IMR-90 (cell line): Measurements from ENCODE around the gene TIMM13. TPM values are rescaled to one million over a fixed set of nuclear protein-coding genes. Genes with fewer than 3 reads are reported as not detected.

Experiments
- ATAC-seq: fragments of 200-7000 bp; cut with Tn5 transposase; 2 replicates; pipeline ENCODE4 v1.9.1; 2020; ENCODE audit warnings: low read depth, mild to moderate bottlenecking, moderate library complexity
- Bru-seq: library from RNA; stranded (reverse); fragments of 400-500 nt; gene quantifications from one replicate; lab custom pipeline; 2021; lab: Mats Ljungman, UMichigan
- BruChase-seq, 2 experiments: library from RNA; stranded (reverse); fragments of 400-500 nt; gene quantifications; one replicate each; lab custom pipeline; 2021; lab: Mats Ljungman, UMichigan
- BruUV-seq: library from RNA; stranded (reverse); fragments of 400-500 nt; replicated peaks from 2 replicates; lab custom pipeline; 2021; lab: Mats Ljungman, UMichigan
- CTCF ChIA-PET: fragments of 300-600 bp; formaldehyde crosslinking; extraction: SDS; loops from one replicate; lab custom pipeline; 2021; ENCODE audit warnings: antibody characterized with exemption; lab: Yijun Ruan, JAX
- POLR2A ChIA-PET: fragments of 300-600 bp; sonication (Branson Sonifier 250); formaldehyde crosslinking; loops from one replicate; lab custom pipeline; 2022; ENCODE audit warnings: antibody characterized with exemption; ENCODE audit not compliant: unreplicated experiment; lab: Charles Lee
- DNase-seq: peaks from one replicate; pipeline ENCODE4 v3.0.0; 2013
- H2AFZ ChIP-seq: replicated peaks from 2 replicates; pipeline ENCODE3; 2013; ENCODE audit warnings: low read length, mild to moderate bottlenecking; ENCODE audit not compliant: poor library complexity
- H2AK5ac ChIP-seq: 2 replicates; pipeline ENCODE4 v1.6.1; 2013; ENCODE audit warnings: low read depth, low read length, inconsistent platforms
- H2AK9ac ChIP-seq: replicated peaks from 2 replicates; pipeline ENCODE3; 2013; ENCODE audit warnings: mild to moderate bottlenecking, low read depth, low read length, moderate library complexity; ENCODE audit not compliant: poor library complexity
- H2BK120ac ChIP-seq: 2 replicates; pipeline ENCODE4 v1.6.1; 2013; ENCODE audit warnings: low read depth, low read length, inconsistent platforms
- H2BK15ac ChIP-seq: 3 replicates; pipeline ENCODE4 v1.6.1; 2013; ENCODE audit warnings: low read depth, low read length, inconsistent platforms
- H2BK20ac ChIP-seq: 2 replicates; pipeline ENCODE4 v1.6.1; 2013; ENCODE audit warnings: low read depth, mild to moderate bottlenecking, inconsistent platforms, low read length, moderate library complexity
- H2BK5ac ChIP-seq: 2 replicates; pipeline ENCODE4 v1.6.1; 2013; ENCODE audit warnings: mild to moderate bottlenecking, low read depth, low read length, inconsistent platforms; ENCODE audit not compliant: poor library complexity, severe bottlenecking
- H3K14ac ChIP-seq: replicated peaks from 2 replicates; pipeline ENCODE4 v1.6.1; 2013; ENCODE audit warnings: low read depth, low read length, inconsistent platforms
- H3K18ac ChIP-seq: 2 replicates; pipeline ENCODE4 v1.6.1; 2013; ENCODE audit warnings: low read depth, low read length, control low read depth
- H3K23ac ChIP-seq: 2 replicates; pipeline ENCODE4 v1.6.1; 2013; ENCODE audit warnings: low read depth, low read length, inconsistent platforms
- H3K27ac ChIP-seq: 2 replicates; pipeline ENCODE4 v1.5.1; 2013; ENCODE audit warnings: mild to moderate bottlenecking, control low read depth, low read length; ENCODE audit not compliant: insufficient read depth
- H3K27me3 ChIP-seq: 2 replicates; pipeline ENCODE4 v1.6.1; 2013; ENCODE audit warnings: low read length; ENCODE audit not compliant: control insufficient read depth, insufficient read depth
- H3K36me3 ChIP-seq: 2 replicates; pipeline ENCODE4 v1.6.1; 2013; ENCODE audit warnings: low read length, mixed read lengths; ENCODE audit not compliant: control insufficient read depth, insufficient read depth
- H3K4ac ChIP-seq: 2 replicates; pipeline ENCODE4 v1.6.1; 2013; ENCODE audit warnings: low read depth, low read length, inconsistent platforms
- H3K4me1 ChIP-seq: 2 replicates; pipeline ENCODE4 v1.6.1; 2013; ENCODE audit warnings: low read length, mixed read lengths; ENCODE audit not compliant: control insufficient read depth, insufficient read depth
- H3K4me2 ChIP-seq: 2 replicates; pipeline ENCODE4 v1.6.1; 2013; ENCODE audit warnings: low read depth, mild to moderate bottlenecking, control low read depth, low read length, moderate library complexity
- H3K4me3 ChIP-seq: 2 replicates; pipeline ENCODE4 v1.5.1; 2013; ENCODE audit warnings: low read depth, mild to moderate bottlenecking, control low read depth, low read length, moderate library complexity; ENCODE audit not compliant: insufficient read depth
- H3K56ac ChIP-seq: 2 replicates; pipeline ENCODE4 v1.6.1; 2013; ENCODE audit warnings: low read length, inconsistent platforms; ENCODE audit not compliant: insufficient read depth; ENCODE audit errors: extremely low read depth
- H3K79me1 ChIP-seq, 2 experiments: 2 replicates each; pipeline ENCODE4 v1.6.1; 2013; ENCODE audit warnings: low read length in 2 of 2, inconsistent platforms in 1 of 2, low read depth in 1 of 2
- H3K9ac ChIP-seq: 2 replicates; pipeline ENCODE4 v1.6.1; 2013; ENCODE audit warnings: low read depth, low read length, control low read depth
- H3K9me1 ChIP-seq: 2 replicates; pipeline ENCODE4 v1.6.1; 2013; ENCODE audit warnings: low read length, inconsistent platforms; ENCODE audit not compliant: insufficient read depth
- H3K9me3 ChIP-seq: 2 replicates; pipeline ENCODE4 v1.6.1; 2013; ENCODE audit warnings: low read length; ENCODE audit not compliant: control insufficient read depth, insufficient read depth
- H4K20me1 ChIP-seq: 2 replicates; pipeline ENCODE4 v1.6.1; 2013; ENCODE audit warnings: low read length, inconsistent platforms; ENCODE audit not compliant: insufficient read depth
- H4K5ac ChIP-seq: 2 replicates; pipeline ENCODE4 v1.6.1; 2013; ENCODE audit warnings: mild to moderate bottlenecking, low read depth, low read length, control low read depth
- H4K8ac ChIP-seq, 2 experiments: 2 replicates each; pipeline ENCODE4 v1.6.1; 2013; ENCODE audit warnings: low read depth in 2 of 2, low read length in 2 of 2, control low read depth in 1 of 2, inconsistent platforms in 1 of 2
- H4K91ac ChIP-seq: 2 replicates; pipeline ENCODE4 v1.6.1; 2013; ENCODE audit warnings: low read depth, low read length, inconsistent platforms; ENCODE audit not compliant: insufficient read depth
- CEBPB ChIP-seq: IDR thresholded peaks from 2 replicates; pipeline ENCODE4 v1.6.1; 2012; ENCODE audit warnings: low read depth, low read length, improper control_type of control experiment
- CHD1 ChIP-seq: IDR thresholded peaks from 2 replicates; pipeline ENCODE4 v1.6.1; 2012; ENCODE audit warnings: low read depth, low read length, improper control_type of control experiment
- FOS ChIP-seq: fragments of 150-350 bp; IDR thresholded peaks from 2 replicates; pipeline ENCODE4 v1.6.1; 2016; ENCODE audit warnings: low read depth, low read length
- MXI1 ChIP-seq: IDR thresholded peaks from 2 replicates; pipeline ENCODE4 v1.6.1; 2012; ENCODE audit warnings: low read depth, mild to moderate bottlenecking, low read length, moderate library complexity, borderline replicate concordance
- POLR2A ChIP-seq: IDR thresholded peaks from 2 replicates; pipeline ENCODE4 v1.6.1; 2012; ENCODE audit warnings: mild to moderate bottlenecking, low read depth, low read length
- RAD21 ChIP-seq: IDR thresholded peaks from 2 replicates; pipeline ENCODE4 v1.6.1; 2012; ENCODE audit warnings: low read length, improper control_type of control experiment
- RCOR1 ChIP-seq: IDR thresholded peaks from 2 replicates; pipeline ENCODE4 v1.6.1; 2012; ENCODE audit warnings: mild to moderate bottlenecking, low read length, improper control_type of control experiment; ENCODE audit not compliant: insufficient replicate concordance
- RFX5 ChIP-seq: IDR thresholded peaks from 2 replicates; pipeline ENCODE4 v1.8.0; 2012; ENCODE audit warnings: low read depth, mild to moderate bottlenecking, low read length, moderate library complexity
- USF2 ChIP-seq: fragments of 150-350 bp; IDR thresholded peaks from 2 replicates; pipeline ENCODE4 v1.6.1; 2017; ENCODE audit warnings: mild to moderate bottlenecking, antibody characterized with exemption, low read length, low read depth
- WGBS, 2 experiments: methylation state at CpG; one replicate each; pipeline versions ENCODE4 v1.1.5 to v1.1.7; 2013; ENCODE audit warnings: missing lambda C conversion rate in 2 of 2; ENCODE audit not compliant: insufficient read length in 1 of 2; ENCODE audit errors: extremely low coverage in 2 of 2; 5-methylcytosine and 5-hydroxymethylcytosine counted together
- dilution Hi-C: fragments of 300-500 bp; cut with HindIII; formaldehyde crosslinking; loops from one replicate; pipeline ENCODE4 v1.14.3; 2018; ENCODE audit warnings: low sequenced_read_pairs; ENCODE audit not compliant: unreplicated experiment
- in situ Hi-C: fragments of 300-500 bp; cut with MboI; formaldehyde crosslinking; loops from 3 replicates; pipeline ENCODE4 v1.14.3; 2019; ENCODE audit warnings: low sequenced_read_pairs, inconsistent platforms, mixed read lengths
- intact Hi-C: fragments of 100-400 bp; cut with micrococcal nuclease; formaldehyde crosslinking; loops from 2 replicates; pipeline ENCODE4 v1.10.0; 2022
- long read RNA-seq: library from polyadenylated mRNA; unstranded; transcript quantifications from one replicate; pipeline ENCODE4 v2.0.0, GENCODE V29; 2021; ENCODE audit not compliant: unreplicated experiment
- polyA plus RNA-seq, 3 experiments: library from polyadenylated mRNA; depleted of rRNA; stranded (reverse); fragments of >200 nt; gene quantifications; 2 replicates each; pipeline ENCODE4 v1.2.3, GENCODE V29; 2012; ENCODE audit warnings: low replicate concordance in 1 of 3
- total RNA-seq: library from RNA; depleted of rRNA; stranded (reverse); fragments of >200 nt; gene quantifications from 2 replicates; pipeline ENCODE4 v1.2.3, GENCODE V29; 2012; rRNA removed
- TF ChIP-seq, protein P1 (sequence below): fragments of 150-350 bp; IDR thresholded peaks from 2 replicates; pipeline ENCODE4 v1.6.1; 2016; ENCODE audit warnings: low read depth, mild to moderate bottlenecking, low read length, moderate library complexity, borderline replicate concordance

The TIMM13 gene
- 21.0 and 29.2 TPM in 2 replicates for total RNA-seq
- 62.3 and 93.7 TPM in 2 replicates for polyA plus RNA-seq (2012; rRNA removed)
- polyA plus RNA-seq (2012; cell fraction: cytosol; rRNA removed): 73.2 and 85.8 TPM in 2 replicates
- 30.1 and 56.4 TPM in 2 replicates for polyA plus RNA-seq (2012; cell fraction: nucleus; rRNA removed; ENCODE audit: low replicate concordance)
- percentile 82 among the genes with signal in this experiment for Bru-seq, nascent RNA
- BruChase-seq, experiment 1, labeled RNA remaining after a 6-hour chase: percentile 81 among the genes with signal in this experiment
- percentile 76 among the genes with signal in this experiment for BruChase-seq, experiment 2, labeled RNA remaining after a 2-hour chase
- long read RNA-seq, transcript TIMM13-201 (3 exons, 1,973 nt): major isoform, 66 of 78 reads
- long read RNA-seq, partial matches to known transcripts: 11 of 78 reads
- long read RNA-seq, other reads (novel, unspliced or antisense): 1 of 78 reads

DNA sequence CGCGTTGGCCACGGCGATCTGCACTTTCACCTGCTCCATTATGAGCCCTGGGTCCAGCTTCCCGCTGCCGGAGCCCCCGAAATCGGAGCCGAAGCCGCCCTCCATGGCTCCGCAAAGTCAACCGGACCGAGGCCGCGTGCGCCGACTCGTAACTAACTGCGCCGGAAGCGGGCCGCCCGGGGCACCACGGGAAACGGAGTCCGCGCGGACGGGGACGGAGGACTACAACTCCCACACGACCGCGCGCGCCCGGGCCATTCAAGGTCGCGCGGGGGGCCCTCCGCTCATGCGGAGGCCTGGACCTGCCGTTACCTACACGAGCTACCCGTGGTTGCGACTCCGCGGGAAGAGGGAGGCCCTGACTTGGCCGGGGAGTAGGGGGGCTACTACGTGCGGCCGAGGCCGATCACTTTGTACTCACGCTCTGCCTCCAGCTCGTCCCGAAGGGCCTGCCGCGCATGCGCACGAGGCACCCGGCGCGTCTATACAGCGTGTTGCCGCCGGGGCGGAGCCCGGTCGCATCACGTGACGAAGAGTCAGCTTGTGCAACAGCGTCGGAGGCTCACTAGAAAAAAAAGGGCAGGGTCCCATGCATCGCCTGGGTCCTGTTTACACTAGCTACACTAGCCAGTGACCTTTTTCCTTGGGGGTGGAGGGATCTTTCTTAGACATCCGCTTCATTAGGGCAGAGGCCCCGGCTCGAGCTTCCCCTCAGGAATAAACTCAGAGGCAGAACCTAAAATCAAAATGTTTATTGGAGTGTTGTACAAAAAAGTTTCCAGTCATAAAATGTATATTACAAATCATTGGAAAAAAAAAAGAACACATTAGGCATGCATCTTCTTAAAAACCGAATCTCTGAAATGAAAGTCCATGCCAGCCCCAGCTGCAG, at the start of gene TIMM13:
Gene TIMM13, minus strand, starts transcription at position 158 of the 892 bp plus-strand sequence. Its CDS starts 53 bp downstream, at position 105.
- peak within 1 kb of the TSS; percentile 75 to 100 for H4K8ac ChIP-seq
- dilution Hi-C loops (no loop called here), intact Hi-C loops (loop anchor here (1.0 kb wide), 1 partner anchor 184 kb away; no protein-coding TSS in a partner anchor)
- TF ChIP-seq MXI1 (peak; percentile 72; the same call in 1 of the 2 replicates), POLR2A (peak; percentile 64), RCOR1 (no peak), CEBPB (peak; percentile 98), RAD21 (no peak), USF2 (peak; percentile 99), FOS (no peak), CHD1 (no peak), RFX5 (peak; percentile 39; the same call in 1 of the 2 replicates)
- TF ChIP-seq, protein P1, sequence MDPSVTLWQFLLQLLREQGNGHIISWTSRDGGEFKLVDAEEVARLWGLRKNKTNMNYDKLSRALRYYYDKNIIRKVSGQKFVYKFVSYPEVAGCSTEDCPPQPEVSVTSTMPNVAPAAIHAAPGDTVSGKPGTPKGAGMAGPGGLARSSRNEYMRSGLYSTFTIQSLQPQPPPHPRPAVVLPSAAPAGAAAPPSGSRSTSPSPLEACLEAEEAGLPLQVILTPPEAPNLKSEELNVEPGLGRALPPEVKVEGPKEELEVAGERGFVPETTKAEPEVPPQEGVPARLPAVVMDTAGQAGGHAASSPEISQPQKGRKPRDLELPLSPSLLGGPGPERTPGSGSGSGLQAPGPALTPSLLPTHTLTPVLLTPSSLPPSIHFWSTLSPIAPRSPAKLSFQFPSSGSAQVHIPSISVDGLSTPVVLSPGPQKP: 0 out of 2 replicates have a peak, but pooled peaks have one; percentile 36

More for the DNA sequence above, at the start of gene TIMM13:
- ATAC-seq (peak; percentile 88), DNase-seq (peak; percentile 95)
- Histone ChIP-seq H2BK120ac (peak within 1 kb of the TSS; percentile 96), H3K18ac (peak within 1 kb of the TSS; percentile 90), H3K79me1 (peaks cover 17 to 55% of the 10 kb centered on the region in 2 experiments; a peak in 3 of 4 replicates), H3K4ac (peak within 1 kb of the TSS; percentile 99), H2AK9ac (peak within 1 kb of the TSS; percentile 100), H3K23ac (peak within 1 kb of the TSS; percentile 96), H3K4me1 (peaks cover 12% of the 10 kb centered on the region), H3K56ac (peak within 1 kb of the TSS; percentile 94), H2BK5ac (peak within 1 kb of the TSS; percentile 97), H2AFZ (peak within 1 kb of the TSS; percentile 100), H3K14ac (peak within 1 kb of the TSS; percentile 99), H3K36me3 (peaks cover 19% of the 10 kb centered on the region; the same call in 1 of the 2 replicates), H3K9ac (peak within 1 kb of the TSS; percentile 94), H2BK15ac (peak within 1 kb of the TSS; percentile 88; the same call in 1 of the 3 replicates), H3K27ac (peak within 1 kb of the TSS; percentile 97), H4K91ac (peak within 1 kb of the TSS; percentile 98), H3K4me2 (peak within 1 kb of the TSS; percentile 96), H3K9me3 (no peaks in the 10 kb centered on the region), H4K20me1 (peaks cover 33% of the 10 kb centered on the region), H3K9me1 (no peaks in the 10 kb centered on the region; the same call in 1 of the 2 replicates), H2BK20ac (peak within 1 kb of the TSS; percentile 62; the same call in 1 of the 2 replicates), H2AK5ac (peak within 1 kb of the TSS; percentile 92), H3K27me3 (no peaks in the 10 kb centered on the region), H4K5ac (peak within 1 kb of the TSS; percentile 88), H3K4me3 (peak within 1 kb of the TSS; percentile 68)
- WGBS, 2 experiments: 3% methylated on average over 19 of the region's 77 CpGs; no CpG with 5 or more reads in 1 of the 2 experiments
- ChIA-PET POLR2A (interaction anchor here (0.6 kb wide), 1 partner anchor 36 kb away, joined by 8 read pairs; no protein-coding TSS in a partner anchor), CTCF (interaction anchor here (1.0 kb wide), 1 partner anchor 183 kb away, joined by 6 read pairs; no protein-coding TSS in a partner anchor)
- no TSS peak for BruUV-seq
- in situ Hi-C loops: no loop called here
